ENCODE data around the gene CFAP74.

Gene CFAP74

GRCh38 chr1:2000850-2001249 is 2.7 kb downstream of the CFAP74 start:
- TF ChIP-seq CTCF (IDR thresholded peaks at IDR 0.05; ENCODE audit: low read depth, low read length), result no peak
- no peak overlapping the region for H3K4me3 ChIP-seq (ENCODE audit: low read depth, low read length)

GRCh38 chr1:2000432-2000831 is 3.2 kb downstream of the CFAP74 start:
- TF ChIP-seq CTCF (IDR thresholded peaks at IDR 0.05; ENCODE audit: low read depth, low read length), result no peak
- no peak overlapping the region for H3K4me3 ChIP-seq (ENCODE audit: low read depth, low read length)

- TF ChIP-seq CTCF (IDR thresholded peaks at IDR 0.05; ENCODE audit: low read depth, low read length), result no peak
- no peak overlapping the region for H3K4me3 ChIP-seq (ENCODE audit: low read depth, low read length)
Measured at GRCh38 chr1:1997576-1997975, 6.0 kb downstream of the CFAP74 start.

- TF ChIP-seq CTCF (IDR thresholded peaks at IDR 0.05; ENCODE audit: low read depth, low read length), result no peak
- H3K4me3 ChIP-seq (ENCODE audit: low read depth, low read length), result no peak overlapping the region
Measured at GRCh38 chr1:1996207-1996651, 7.4 kb downstream of the CFAP74 start.

GRCh38 chr1:1994536-1994935 is 9.1 kb downstream of the CFAP74 start:
- TF ChIP-seq CTCF (IDR thresholded peaks at IDR 0.05; ENCODE audit: low read depth, low read length), result no peak
- H3K4me3 ChIP-seq (ENCODE audit: low read depth, low read length), result no peak overlapping the region

- no peak for TF ChIP-seq CTCF (IDR thresholded peaks at IDR 0.05; ENCODE audit: low read depth, low read length)
- no peak overlapping the region for H3K4me3 ChIP-seq (ENCODE audit: low read depth, low read length)
Measured at GRCh38 chr1:1990222-1990621, 13.4 kb downstream of the CFAP74 start.

GRCh38 chr1:1989789-1990188 is 13.8 kb downstream of the CFAP74 start:
- H3K4me3 ChIP-seq (ENCODE audit: low read depth, low read length), result no peak overlapping the region
- no peak for TF ChIP-seq CTCF (IDR thresholded peaks at IDR 0.05; ENCODE audit: low read depth, low read length)

Data from WI38 (cell line).